SW480 (cell line): Measurements from ENCODE around the gene TFAP2A.

ENCODE experiments used
- DNase-seq: peaks from one replicate; pipeline ENCODE4 v3.0.0-alpha.2; 2016; ENCODE audit warnings: low spot score

Gene TFAP2A

DNA sequence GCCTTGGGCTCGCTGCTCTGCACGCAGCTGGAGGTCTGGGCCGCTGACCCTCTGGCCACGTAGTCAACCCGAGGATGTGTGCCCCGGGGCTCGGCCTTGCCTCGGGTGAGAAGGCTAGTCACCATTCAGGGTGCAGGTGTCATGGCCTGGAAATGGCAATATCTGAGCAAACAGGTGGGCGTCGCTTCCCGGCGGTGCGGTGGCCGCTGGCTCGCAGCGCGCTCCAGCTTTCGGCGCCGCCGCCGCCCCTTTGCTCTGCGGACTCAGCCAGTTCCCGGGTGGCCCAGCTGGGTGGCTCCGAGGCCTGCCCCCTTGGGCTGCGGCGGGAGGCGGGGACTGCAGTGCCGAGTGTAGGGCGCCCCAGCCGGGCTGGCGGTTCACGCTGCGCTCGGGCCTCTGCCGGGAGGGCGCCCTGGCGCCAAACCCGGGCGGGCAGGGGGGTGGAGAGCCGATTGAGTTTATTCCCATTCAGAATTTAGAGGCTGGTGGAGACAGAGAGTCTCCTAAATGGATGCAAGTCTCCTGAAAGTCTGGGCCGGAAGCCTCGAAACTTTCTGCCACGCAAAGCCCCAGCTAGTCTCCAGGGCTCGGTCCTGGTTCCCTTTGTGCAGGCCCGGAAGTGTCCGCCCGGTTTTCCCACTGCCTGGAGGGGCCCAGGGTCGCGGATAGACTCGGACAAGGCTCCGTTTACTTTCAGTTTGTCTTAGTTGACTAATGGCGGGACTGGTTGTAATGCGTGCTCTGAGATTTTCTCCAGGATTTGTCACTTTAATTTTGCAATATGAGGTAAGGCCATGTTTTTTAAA is 11.3 kb upstream of the TFAP2A start:
- DNase-seq: peak; percentile 35

DNA sequence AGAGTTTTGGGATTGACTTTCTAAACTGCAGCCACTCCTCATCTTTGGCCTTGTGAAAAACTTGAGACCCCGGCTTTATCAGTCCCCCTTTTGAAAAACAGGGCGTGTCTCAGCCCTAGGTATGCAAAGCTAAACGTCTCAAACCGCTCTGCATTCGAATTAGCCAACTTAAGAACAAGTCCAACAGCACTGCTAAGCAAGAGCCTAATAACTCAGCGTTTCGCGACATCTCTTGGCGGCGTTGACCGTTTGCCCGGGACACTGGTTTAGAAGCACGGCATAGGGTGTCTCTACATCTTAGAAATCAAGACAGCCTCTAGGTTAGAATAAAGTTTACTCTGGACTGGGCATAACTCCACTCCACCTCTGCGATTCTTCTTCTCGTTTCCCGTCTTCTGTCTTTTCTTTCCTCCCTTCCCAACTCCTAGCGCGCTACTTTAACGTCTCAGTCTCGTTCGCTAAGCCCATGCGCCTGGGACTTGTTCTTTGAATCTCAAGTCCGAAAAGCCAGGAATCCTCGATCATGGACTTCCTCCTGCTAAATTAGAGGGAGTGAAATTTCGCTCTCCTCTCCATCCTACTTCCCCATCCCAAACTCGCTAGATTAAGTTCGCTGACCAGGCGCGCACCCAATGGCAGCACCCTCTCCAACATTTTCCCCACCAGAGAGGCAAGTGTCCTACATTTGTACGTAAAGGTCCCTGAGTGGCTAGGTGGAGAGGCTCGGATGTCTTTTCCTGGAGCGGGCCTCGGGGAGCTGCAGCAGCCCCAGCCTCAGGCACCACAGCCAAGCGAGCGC is 10.5 kb upstream of the TFAP2A start:
- no peak for DNase-seq

DNA sequence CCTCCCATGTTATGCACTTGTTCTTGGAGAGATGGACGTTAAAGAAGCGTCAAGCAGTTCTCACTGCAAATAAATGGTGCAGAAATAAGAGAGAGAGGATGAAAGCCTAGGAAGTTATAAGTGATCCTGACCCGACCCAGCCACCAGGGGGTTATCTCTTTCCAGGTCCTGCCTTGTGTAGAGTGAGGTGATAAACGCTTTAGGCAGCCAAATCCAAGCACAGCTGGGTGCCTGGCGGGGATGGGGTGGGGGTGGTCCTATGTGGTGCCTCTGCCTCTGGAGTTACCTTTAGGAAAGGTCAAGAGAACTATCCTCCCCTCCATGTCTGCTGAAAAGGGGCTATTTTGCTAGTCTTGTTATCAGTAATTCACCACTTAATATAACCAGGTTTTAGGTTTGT is 9.2 kb upstream of the TFAP2A start:
- no peak for DNase-seq

DNA sequence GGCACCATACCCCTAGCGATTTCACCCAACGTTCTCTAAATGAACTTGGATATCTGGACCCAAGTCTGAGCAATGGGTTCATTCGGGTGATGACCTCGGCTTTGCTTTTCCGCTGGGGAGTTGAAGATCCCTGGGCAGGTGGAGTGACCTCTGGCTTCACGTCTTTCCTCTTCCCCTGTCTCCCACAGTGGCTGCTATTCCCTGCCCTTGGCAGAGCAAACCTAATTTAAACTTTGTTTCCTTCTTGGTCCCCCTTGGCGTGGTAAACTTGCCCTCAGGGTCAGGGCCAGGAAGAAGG is 7.8 kb upstream of the TFAP2A start:
- no peak for DNase-seq

DNA sequence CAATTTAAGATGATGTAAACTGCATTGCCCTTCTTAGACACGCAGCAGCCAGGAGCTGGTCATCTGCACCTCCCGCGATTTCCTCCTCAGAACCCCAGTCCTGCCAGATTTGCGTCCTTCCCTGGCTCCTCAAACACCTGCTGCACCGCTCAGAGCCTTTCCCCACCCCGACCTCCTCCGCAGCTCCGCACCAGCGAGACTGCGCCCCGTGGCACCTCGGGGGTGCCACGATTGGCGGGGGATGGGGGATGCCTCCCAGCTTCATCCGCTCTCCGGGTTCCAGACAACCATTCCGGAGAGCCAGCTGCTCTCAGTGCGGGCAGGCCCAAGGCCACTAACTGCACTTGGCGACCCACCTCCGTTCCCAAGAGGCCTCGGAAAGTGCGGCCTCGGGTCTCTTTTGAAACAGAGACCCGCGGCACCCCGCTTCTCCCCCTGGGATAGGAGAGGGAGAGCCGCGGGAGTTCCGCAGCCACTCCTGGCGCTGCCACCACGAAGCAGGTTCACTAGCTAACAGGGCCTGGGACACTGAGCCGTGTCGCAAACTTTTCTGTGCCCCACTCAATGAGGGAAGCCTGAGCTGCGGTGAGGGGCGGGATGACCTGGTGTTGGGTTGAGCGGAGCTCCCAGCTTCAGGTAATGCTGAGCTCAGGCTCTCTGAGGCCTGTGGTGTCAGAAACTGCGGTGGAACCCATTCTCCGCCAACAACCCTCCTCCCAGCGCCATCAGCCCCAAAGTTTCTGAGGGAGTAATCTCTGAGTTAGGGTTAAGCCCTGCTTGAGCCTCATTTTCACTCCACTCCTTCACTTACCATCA is 7.3 kb upstream of the TFAP2A start:
- DNase-seq: no peak

DNA sequence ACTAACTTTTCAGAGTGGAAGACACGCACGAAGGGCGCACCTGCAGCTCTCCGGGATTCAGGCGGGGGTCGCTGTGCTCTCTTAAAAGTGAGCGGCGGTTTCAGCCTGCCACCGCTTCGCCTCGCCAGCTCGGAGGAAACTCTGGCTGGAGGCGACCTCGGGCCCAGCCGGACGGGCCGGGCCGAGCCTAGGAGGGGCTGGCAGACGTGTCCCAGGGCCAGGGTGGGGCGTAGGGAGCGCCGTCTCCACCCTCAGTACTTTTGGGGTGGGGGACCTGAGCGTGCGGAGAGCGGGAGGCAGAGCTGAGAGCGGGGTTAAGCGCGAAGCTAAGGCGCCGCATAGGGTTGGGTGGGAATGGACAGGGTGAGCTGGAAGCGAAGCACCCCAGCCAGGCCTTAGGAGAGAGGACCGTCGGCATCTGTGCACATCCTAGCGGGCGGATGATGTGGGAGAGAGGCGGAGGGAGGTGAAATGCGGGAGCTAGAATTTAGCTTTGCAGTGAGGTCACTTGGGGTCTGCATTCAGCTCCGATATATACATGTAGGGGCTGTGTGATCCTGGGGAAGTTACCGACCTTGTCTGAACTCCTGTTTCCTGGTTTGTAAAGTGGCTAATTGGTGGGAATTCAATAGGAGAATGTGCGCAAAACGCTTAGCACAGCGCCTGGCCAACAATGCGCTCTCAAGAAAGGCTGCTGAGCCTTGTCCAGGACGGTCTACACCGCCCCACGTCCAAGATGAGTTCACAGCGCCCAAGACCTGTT is 6.5 kb upstream of the TFAP2A start:
- no peak for DNase-seq

DNA sequence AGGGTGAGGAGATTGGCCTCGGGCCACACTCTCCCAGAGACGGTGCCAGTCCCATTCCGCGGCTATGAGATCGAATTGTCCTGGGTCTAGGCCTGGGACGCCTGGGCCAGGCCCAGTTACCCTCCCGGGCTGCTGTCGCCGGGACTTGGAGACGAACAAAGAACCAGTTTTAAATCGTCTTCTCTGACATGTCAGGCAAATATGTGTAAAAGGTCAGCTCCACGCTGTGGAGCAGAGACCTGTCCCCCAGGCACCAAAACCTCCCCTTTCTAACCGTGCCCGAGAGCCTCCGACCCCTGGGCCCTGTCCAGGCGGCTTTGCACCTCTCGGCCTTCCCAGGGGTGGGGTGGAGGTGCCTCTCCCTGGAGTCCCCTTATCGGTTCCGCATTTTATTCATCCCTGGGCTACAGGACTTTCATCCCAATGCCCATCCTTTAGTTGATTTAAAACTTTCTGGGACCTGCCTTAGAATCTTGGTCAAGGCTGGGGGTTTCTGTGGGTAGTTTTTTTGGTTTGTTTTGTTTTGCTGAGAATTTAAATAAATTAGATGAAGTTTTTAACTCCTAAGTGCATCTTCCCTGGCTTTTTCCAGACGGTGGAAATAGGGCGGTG is 5.8 kb upstream of the TFAP2A start:
- DNase-seq: no peak

DNA sequence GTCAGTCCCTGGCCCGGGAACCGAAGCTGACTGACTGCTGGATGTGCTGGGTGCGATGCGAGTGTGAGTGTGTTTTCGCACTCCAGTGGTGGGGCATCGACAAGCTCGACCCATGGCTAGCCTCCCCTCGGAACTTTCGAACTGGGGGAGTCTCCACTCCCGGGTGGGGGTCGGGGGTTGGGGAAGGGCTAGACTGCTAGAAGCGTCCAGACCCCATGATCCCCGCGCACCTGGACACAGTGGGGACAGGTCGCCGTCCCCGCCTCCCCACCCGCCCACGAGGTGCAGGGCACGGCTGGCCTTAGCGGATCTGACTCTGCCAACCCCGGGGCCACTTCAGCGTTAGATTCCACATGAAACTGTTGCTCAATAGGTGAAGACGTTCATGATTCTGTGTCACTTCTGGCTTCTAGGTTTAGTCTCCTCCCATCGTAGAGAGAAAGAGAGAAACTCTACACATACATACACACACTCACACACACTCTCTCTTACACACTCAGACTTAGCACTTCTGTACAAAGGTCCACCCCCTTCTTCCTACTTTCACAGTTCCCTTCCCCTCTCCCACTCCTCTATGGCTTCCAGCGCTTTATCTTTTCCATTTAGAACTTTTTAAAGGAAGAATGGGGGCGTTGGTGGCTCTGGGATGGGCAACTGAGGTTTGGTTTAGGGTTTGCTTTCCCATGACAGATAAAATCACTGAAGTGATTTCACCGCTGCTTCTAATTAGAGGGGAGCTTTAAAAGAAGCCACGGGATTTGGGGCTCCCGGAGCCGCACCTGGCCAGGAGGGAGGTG is 5.1 kb upstream of the TFAP2A start:
- no peak for DNase-seq

DNA sequence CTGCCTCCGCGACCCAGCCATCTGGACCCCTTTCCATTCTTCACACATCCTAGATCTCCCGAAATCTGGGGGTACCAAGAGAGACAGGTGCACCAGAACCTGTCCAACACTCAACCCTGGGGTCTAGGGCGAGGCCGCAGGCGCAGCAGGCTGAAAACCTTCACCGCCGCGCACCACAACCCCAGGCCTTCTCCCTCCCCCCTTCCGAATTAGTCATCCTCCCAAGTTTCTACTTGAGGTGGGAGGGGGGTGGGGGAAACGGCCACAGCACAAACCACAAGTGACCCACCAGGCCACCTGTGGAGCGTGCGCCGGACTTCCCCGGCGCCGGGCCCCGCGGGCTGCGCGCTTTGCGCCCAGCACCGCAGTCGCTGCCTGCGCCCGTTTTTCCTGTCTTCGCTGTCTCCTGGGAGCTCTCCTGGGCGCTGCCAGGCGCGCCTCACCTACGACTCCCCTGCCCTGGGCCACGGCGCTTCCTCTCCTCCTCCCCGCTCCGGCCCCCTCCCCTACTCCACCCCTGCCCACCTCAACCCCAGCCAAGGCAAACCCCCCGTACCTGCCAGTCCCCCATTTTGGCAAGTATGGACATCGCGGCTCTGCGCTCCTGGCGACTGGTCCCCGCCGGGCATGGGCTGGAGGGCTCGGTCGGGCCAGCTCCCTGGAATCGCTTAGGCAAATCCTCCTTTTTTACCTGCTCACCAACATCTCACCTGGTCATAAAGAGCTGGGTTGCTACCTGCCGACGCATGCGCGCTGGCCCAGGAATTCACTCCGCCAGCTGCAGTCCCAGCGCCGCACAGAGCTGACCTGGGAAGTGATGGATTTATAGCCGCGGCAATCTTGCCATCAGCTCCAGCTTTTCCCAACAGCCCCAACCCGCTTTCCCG is 4.2 kb upstream of the TFAP2A start:
- DNase-seq: peak; percentile 62

DNA sequence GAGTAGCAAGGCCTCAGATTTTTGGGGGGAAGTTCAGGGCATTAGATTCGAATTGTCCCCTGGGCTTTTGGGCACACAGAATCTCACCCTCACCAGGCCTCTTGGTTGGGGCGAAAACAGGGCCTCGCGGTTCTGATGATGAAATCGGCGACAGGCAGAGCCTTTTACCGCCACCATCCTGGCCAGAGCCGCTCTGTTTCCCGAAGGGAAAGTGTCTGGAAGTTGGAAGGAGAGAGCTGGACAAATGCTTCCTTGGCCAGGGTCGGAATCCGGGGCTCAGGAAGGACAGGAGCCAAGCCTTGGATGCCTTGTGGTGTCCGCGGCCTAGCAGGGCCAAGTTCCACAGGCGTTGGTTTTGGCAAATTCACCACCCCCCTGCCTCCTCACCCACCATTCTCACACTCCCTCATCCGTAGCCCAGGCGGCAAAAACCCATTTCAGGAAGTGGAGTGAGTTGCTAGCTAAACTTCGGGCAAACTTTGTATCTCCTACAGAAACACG is 3.5 kb upstream of the TFAP2A start:
- no peak for DNase-seq

DNA sequence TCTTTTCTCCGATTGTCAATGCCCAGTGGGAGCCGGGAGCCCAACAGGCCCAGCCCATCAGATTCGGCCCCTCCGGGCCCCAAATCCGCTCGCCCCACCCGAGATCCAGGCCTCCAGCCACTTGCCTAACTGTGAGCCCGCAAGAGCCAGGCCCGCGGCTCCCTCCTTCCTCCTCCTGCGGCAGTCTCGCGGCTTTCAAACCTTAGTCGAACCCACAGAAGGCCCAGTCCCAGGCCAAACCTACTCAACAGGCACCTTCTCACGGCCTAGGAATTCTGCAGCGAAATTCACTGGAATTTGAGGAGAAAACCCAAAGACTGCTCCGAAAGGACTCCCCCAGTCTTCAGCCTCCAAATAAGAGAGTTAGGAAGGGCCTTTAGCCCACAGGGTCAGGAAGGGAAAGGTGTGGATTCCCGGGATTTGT is 2.8 kb upstream of the TFAP2A start:
- DNase-seq: no peak

DNA sequence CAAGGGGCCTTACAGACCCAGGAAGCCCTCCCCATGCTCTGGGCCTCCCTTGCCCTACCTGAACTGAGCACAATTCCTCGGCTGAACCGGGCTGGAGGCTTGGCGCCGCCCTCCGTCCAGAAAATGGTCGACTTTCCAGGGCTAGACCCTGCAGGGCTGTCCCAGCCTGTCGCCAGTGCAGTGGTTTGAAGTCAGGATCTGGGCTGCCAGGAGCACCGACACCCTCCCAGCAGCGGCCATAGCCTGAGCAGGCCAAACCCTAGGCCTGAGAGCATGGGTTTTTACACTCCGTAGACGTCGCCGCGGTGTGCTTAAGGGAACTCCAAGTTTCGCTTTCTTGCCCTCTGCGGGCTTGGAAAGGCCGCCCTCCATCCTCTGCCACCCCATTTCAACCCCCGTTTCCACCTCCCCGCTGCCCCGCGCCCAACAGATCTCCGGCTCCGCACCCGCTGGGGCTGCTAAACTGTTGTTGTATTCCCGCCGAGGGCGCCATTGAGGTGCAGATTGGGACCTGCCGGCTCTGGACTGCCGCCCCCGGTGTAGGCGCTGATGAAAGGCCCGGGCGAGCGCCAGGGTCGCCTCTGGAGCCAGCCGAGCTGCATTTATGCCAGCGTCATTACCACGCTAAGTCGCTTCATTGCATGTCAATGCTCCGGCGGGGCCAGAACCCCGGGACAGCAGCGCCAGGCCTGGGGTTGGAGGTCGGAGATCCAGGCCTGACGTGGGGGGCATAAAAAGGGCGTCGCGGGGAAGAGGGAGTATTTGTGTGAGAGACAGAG is 2.2 kb upstream of the TFAP2A start:
- no peak for DNase-seq

DNA sequence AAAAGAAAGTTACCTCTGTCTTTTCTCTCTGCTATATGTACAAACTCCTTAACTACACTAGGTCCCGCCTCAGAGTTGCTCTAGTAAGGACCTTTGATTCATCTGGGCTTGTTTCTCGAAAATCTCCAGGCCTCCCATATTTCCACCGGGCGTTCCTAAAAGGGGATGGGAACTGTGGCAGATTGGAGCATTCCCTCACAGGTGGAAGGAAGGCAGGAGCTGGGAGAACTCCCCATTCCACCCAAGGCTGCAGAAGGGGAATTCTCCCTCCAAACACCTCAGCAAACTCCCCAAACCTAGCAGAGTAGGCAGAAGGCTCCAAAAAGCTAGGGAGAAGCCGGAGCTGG is 1.6 kb upstream of the TFAP2A start:
- no peak for DNase-seq

DNA sequence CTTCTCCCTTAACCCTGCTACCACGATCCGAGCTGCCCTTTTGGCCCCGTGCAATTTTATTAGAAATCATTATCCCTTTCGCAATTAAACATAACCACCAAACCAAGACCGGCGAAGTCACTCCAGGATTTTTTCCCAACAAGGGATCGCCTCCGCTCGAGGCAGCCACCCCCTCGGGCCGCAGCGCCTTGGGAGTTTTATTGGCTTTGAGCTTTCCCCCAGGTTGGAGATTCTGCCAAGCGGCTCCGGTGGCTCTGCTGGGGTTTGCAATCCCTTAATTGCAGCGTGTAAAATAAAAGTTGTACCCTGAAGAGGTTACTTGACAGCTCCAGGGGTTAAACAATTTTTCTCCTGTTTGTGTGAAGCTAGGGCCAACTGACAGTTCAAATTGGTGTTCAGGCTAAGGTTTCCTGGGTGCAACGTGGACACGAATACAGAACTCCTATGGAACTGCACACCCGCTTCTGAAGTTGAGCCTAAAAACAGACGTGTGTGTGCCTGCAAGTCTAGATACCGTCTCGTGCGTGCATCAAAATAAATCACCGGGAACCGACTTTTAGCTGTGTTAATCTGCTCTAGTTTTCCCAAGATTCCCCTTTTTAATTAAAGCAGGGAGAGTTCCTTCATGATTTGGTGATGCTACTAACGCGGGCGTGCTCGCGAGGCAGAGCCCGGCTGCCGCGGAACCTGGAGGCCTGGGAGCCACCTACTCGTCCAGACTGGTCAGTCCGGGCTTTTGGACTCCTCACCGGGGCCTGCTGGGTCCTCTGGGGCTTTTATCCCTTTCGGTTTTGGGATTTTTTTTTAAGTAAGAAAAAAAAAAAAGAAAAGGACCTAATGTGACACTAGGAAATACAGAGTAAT is 975 bp upstream of the TFAP2A start:
- DNase-seq: no peak

DNA sequence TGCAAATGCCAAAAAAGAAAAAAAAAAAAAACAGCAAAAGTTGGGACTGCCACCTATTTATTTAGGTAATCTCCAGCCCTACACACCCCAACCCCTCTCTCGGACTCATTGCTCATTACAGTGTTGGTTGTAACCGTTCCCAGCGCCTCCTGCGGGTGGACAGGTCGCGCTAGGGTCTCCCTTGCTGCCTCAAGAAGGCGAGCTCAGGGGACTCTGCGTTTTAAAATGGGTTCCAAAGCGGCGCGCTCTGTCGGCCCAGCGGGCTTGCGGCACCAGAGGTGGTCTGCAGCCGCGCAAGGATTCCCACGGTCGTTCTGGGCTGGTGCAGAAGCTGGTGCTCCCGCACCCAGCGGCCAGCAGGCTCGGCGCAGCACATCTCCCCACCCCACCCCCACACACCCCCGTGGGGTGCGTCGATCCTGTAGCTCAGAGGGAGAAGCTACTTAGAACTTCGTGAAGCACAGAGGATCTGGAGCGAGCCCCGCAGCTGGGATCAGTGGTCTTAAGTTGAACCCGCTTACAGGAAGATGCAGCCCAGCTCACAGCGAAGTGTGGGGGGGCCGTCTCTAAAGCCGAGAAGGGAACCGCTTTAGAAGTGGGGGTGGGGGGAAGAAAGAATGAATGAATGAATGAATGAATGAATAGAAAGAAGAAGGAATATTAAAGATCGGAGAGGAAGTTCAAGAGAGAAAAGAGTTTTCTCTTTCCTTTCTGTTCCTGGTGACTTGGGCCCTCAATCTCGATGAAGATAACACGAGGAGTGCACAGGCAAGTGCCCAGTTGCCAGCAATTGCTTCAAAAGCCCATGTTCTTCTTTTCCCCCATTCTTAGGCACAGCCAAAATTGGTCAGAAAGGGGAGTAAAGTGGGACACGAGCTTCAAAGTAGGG is 780 bp downstream of the TFAP2A start:
- DNase-seq: peak; percentile 33

DNA sequence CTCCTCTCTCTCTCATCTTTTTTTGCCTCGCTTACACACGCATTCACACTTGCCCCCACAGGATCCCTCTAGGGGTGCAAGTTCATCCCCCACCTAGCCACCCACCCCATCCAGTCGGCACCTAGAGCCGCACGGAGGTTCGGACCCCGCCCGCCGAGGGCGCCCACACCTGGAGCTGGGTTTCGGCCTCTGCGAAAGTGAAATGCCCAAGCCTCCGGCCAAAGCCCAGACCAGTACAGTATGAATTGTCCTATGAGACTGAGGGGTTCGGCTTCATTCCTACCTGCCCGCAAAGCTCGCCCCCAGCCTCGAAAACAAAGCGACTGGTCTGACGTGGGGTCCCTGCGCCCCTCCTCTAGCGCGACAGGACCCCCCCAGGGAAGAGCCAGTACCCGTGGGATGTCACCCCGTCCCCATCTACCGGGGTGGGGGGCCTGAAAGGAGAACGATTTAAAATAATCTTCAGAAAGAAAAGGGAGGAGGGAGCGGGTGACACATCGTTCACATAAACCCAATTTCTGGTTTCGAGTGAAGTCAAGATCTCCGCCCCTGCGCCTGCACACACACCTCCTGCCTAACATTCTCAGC is 1.5 kb downstream of the TFAP2A start:
- no peak for DNase-seq
